SH-SY5Y (cell line): ENCODE data around the gene NOS3.

Experiments used
- GATA2 ChIP-seq: IDR thresholded peaks from 2 replicates; pipeline ENCODE4 v1.6.1; 2011; ENCODE audit warnings: mild to moderate bottlenecking, low read depth, low read length
- GATA3 ChIP-seq: IDR thresholded peaks from 2 replicates; pipeline ENCODE4 v1.6.1; 2011; ENCODE audit warnings: low read depth, mild to moderate bottlenecking, low read length, moderate library complexity

- no peak for TF ChIP-seq GATA2
- TF ChIP-seq GATA3: no peak
These were observed 23.1 kb downstream of the NOS3 start for GRCh38 chr7:151013733-151014497.
